Kasumi-1 (cell line): ENCODE measurements around the gene CPTP.

Experiments used
- DNase-seq, 2 experiments: peaks; one replicate each; lab custom pipeline; 2025; lab: John Stamatoyannopoulos, UW

The CPTP gene

DNA sequence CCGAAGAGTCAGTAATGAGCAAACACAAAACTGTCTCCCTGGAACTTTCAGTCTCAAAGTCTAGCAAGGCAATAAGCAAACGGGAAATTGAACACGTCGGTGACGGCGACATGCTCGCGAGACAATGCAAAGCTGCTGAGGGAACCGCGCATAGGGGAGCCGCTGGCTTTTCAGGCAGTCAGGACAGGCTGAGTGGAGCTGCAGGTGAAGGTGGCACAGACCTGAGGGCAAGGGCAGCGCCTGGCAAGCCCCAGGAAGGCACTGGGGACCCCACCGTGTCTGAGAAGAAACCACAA lies 5.0 kb upstream of the CPTP start:
- DNase-seq: no peak

DNA sequence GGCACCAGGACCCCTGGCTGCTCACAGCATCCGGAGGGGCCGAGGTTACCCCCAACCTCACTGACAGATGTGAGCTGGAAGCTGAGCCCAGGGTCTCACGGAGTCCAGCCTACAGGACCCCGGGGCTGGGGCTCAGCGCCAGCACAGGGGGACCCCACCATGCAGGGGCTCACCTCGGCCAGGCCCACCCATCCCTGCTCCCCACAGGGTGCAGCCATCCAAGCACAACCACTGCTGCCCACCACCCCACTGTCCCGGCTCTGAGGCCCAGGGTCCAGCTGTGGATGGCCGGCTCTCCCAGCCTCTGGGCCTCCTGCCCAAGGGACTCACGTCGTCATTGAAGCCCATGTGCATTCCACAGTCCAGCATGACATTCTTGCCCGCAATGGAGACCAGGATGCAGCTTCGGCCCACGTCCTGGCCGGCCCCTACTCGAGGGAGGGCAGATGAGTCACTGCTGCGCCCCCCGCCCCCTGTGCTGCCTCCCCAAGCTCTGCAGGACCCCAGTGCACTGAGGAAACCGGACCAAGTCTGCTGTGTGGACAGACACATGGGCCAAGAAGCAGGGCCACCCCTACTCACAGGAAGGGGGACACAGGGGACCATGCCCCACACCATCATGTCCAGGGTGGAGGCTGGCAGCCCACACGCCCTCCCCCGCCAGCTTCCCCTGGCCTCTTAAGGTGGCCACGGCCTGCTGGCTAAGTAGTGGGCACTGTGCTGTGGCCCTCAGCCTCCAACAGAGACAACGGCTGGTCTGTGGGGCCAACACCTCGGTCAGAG lies 3.7 kb upstream of the CPTP start:
- DNase-seq: no peak

DNA sequence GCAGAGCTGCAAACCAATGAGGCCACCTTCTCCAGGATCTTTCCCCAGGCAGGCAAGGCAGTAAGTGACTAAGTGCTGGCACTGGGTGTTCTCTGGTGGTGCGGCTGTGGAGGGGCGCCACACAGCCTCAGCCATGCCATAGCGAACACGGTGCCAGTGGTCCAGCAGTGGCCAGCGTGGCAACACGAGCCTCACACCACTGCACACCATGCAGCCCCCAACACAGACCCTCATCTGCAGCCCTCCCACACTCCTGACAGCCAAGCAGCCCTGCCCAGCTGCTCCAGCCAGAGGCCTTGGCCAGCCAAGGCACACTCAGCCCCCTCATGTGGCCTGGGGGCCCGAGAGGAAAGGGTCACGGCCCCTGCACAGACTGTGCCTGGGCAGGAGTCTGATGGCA lies 3.1 kb upstream of the CPTP start:
- DNase-seq: no peak

DNA sequence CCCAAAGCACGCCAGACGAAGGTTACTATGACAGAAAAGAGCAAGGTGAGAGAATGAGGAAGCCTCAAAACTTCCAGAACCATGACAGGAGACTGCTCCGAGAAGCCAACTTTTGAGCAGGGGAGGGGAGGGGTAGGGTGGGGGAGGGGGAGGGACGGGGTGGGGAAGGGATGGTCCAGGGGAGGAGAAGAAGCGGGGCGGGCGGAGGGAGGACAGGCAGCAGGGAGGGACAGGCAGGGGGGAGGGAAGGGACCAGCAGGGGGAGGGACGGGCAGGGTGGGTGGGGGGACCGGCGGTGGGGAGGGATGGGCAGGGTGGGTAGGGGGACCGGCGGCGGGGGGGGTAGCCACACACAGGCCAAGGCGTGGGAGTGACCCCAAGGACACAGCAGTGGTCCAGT lies 2.2 kb upstream of the CPTP start:
- DNase-seq: no peak

DNA sequence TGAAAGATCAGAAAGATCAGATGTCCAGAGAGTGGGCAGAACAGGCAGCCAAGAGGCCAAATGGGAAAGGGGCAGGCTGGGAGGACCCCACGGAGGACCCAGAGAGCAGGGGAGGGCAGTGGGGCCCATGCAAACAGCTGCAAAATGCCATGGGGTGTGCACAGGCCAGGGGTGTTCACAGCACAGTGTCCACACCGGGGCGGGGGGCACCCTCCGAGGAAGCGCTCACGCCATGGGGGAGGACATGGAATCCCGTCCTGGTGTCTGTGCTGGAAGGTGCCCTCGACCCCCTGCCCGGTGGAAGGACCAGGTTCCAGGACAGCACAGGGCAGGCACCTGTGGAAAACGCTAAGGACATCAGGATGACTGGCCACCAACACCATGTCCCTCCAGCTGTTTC lies 1.6 kb upstream of the CPTP start:
- no peak for DNase-seq

DNA sequence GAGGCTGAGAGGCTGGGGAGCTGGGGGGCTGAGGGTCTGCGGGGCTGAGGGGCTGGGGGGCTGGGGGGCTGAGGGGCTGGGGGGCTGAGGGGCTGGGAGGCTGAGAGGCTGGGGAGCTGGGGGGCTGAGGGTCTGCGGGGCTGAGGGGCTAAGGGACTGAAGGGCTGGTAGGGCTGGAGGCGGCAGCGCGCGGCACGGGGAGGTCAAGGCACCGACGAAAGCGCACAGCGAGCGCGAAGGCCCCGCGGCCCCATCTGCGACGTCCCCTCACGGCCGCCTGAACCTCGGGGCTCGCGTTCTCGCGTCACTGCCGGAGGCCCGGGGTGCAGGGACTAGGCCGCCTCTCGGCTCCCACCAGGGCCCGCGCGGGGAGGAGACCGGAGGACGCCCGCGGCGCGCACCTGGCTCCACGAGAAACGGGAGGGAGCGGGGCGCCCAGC lies 498 bp upstream of the CPTP start:
- DNase-seq: no peak

DNA sequence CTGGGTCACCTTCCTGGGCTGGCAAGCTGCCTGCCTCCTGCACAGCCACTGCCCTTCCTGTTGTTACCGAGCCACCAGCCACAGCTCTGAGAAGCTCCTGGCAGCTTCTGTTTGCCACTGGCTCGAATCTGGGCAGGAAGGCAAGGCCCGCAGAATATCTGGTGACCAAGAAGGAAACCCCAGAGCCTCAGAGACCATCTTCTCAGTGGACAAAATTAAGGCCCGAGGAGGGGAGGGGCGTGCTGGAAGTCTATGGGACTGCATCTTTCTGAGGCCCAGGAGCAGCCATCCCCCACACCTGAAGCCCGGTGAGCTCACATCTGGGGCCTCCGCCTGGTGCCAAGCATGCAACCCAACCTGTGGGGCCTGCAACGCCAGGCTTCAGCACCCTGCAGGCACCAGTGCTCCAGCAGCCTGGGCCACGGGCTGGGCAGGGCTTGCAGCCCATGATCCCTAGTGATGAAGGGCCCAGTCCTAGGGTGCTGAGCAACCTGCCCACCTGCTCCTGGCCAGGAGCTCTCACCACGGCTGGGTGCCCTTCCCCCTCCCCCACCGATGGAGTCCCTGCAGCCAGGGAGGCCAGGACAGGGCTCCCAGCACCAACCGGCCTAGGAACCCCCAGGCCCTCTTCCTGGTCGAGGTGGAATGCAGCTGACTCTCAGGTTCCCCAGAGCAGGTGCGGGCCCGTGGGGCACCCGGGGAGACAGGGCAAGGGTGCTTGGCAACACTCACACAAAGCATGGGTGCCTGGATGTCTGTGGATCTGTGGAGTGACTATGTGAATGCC lies 879 bp downstream of the CPTP start:
- DNase-seq: no peak

DNA sequence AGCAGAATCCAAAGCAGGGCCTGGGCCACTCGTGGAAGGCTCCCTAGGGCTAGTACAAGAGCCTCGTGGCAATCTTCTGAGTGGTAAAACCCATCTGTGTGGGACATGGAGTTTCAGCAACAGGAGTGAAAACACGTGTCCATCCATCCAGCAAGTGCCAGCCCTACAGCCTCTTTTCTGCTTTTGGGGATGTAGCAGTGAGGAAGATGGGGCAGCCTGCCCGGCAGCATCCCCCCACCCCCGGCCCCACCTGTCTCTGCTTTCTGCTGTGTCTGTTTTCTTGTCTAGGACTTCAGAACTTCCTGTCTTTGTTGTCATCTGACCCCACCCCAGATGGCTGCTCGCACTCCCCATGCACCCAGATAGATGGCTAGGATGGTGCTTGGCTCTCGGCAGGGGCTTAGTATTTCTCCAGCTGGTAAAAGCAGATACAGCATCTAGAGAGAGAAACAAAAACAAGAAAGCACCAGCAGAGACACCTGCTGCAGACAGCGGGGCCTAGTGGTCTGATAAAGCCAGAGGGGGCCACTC lies 1.5 kb downstream of the CPTP start:
- no peak for DNase-seq

DNA sequence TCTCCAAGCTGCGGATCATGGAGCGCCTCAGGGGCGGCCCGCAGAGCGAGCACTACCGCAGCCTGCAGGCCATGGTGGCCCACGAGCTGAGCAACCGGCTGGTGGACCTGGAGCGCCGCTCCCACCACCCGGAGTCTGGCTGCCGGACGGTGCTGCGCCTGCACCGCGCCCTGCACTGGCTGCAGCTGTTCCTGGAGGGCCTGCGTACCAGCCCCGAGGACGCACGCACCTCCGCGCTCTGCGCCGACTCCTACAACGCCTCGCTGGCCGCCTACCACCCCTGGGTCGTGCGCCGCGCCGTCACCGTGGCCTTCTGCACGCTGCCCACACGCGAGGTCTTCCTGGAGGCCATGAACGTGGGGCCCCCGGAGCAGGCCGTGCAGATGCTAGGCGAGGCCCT lies 2.7 kb downstream of the CPTP start:
- DNase-seq: no peak

DNA sequence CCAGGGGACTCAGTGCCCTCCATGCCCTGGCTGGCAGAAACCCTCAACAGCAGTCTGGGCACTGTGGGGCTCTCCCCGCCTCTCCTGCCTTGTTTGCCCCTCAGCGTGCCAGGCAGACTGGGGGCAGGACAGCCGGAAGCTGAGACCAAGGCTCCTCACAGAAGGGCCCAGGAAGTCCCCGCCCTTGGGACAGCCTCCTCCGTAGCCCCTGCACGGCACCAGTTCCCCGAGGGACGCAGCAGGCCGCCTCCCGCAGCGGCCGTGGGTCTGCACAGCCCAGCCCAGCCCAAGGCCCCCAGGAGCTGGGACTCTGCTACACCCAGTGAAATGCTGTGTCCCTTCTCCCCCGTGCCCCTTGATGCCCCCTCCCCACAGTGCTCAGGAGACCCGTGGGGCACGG lies 3.7 kb downstream of the CPTP start:
- DNase-seq: no peak

DNA sequence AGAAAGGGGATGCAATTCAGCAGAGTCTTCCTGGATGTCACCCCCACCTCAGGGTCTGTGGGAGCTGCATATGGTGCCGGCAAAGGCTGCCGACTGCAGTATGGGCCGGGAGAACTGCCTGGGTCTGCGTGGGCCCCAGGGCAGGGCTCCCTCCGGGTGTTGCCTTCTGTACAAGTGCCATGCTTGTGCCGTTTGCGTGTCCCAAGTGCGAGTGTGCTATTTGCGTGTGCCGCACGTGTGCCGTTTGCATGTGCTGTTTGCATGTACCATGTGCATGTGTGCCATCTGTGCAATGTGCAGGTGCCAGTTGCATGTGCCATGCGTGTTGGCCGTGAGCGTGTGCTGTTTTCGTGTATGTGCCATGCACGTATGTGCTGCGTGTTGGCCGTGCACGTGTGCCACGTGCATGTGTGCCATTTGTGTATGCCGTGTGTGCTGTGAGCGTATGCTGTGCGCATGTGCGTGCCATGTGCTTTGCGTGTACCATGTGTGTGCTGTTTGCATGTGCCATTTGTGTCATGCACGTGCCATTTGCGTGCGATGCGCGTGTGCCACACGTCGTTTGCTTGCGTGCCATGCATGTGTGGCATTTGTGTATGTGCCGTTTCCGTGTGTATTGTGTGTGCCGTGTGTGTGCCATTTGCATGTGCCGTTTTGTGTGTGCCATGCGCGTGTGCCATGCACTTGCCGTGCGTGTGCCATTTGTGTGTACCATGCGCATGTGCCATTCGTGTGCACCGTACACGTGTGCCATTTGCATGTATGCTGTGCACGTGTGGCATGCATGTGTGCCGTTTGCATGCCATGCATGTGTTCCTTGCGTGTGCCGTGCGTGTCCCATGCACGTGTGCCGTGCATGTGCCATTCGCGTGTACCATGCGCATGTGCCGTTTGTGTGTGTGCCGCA lies 5.0 kb downstream of the CPTP start:
- DNase-seq: no peak

DNA sequence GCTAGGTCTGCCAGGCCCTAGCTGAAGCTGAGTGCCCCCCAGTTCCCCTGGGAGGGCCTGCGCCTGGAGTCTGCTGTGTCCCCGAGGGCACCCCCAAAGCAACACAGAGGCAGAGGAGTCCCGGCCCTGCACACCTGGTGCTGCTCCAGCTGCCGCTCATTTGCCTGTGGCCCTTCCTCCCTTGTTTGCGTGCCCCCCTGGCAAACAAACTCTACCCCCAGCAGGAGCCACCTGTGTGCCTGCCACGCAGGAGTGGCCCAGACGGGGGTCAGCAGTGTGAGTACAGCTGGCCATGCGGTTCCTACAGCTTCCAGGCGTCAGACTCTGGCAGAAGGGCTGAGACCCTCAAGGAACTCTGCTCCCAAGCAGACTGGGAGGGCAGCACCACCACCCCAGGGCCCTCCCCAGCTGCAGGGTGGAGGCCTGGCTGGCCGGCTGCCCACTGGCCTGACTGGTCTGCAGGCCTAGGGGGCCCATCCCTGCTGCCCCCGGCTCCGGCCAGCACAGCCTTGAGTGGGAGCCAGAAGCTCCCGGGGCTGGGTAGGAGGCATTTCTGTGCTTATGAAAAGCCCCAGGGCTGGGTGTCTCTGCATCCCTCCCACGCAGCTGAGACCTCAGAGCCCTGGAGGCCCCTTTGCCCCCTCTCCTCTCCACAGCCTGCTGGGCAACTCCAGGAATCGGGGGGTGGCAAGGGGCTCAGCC lies 5.9 kb downstream of the CPTP start:
- no peak for DNase-seq

DNA sequence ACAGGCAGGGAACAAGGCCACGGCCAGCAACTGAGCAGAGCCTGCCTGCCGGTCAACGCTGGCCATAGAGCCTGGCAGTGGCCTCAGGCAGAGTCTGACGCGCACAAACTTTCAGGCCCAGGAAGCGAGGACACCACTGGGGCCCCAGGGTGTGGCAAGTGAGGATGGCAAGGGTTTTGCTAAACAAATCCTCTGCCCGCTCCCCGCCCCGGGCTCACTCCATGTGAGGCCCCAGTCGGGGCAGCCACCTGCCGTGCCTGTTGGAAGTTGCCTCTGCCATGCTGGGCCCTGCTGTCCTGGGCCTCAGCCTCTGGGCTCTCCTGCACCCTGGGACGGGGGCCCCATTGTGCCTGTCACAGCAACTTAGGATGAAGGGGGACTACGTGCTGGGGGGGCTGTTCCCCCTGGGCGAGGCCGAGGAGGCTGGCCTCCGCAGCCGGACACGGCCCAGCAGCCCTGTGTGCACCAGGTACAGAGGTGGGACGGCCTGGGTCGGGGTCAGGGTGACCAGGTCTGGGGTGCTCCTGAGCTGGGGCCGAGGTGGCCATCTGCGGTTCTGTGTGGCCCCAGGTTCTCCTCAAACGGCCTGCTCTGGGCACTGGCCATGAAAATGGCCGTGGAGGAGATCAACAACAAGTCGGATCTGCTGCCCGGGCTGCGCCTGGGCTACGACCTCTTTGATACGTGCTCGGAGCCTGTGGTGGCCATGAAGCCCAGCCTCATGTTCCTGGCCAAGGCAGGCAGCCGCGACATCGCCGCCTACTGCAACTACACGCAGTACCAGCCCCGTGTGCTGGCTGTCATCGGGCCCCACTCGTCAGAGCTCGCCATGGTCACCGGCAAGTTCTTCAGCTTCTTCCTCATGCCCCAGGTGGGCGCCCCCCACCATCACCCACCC lies 6.7 kb downstream of the CPTP start, which contains the start of gene TAS1R3:
Gene TAS1R3, plus strand, starts transcription at position 213 of the 898 bp plus-strand sequence. Its CDS starts 66 bp downstream, at position 279.
- no peak for DNase-seq

DNA sequence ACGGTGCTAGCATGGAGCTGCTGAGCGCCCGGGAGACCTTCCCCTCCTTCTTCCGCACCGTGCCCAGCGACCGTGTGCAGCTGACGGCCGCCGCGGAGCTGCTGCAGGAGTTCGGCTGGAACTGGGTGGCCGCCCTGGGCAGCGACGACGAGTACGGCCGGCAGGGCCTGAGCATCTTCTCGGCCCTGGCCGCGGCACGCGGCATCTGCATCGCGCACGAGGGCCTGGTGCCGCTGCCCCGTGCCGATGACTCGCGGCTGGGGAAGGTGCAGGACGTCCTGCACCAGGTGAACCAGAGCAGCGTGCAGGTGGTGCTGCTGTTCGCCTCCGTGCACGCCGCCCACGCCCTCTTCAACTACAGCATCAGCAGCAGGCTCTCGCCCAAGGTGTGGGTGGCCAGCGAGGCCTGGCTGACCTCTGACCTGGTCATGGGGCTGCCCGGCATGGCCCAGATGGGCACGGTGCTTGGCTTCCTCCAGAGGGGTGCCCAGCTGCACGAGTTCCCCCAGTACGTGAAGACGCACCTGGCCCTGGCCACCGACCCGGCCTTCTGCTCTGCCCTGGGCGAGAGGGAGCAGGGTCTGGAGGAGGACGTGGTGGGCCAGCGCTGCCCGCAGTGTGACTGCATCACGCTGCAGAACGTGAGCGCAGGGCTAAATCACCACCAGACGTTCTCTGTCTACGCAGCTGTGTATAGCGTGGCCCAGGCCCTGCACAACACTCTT lies 7.6 kb downstream of the CPTP start:
- no peak for DNase-seq

DNA sequence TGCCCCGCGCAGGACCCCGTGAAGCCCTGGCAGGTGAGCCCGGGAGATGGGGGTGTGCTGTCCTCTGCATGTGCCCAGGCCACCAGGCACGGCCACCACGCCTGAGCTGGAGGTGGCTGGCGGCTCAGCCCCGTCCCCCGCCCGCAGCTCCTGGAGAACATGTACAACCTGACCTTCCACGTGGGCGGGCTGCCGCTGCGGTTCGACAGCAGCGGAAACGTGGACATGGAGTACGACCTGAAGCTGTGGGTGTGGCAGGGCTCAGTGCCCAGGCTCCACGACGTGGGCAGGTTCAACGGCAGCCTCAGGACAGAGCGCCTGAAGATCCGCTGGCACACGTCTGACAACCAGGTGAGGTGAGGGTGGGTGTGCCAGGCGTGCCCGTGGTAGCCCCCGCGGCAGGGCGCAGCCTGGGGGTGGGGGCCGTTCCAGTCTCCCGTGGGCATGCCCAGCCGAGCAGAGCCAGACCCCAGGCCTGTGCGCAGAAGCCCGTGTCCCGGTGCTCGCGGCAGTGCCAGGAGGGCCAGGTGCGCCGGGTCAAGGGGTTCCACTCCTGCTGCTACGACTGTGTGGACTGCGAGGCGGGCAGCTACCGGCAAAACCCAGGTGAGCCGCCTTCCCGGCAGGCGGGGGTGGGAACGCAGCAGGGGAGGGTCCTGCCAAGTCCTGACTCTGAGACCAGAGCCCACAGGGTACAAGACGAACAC lies 8.3 kb downstream of the CPTP start:
- DNase-seq: no peak

DNA sequence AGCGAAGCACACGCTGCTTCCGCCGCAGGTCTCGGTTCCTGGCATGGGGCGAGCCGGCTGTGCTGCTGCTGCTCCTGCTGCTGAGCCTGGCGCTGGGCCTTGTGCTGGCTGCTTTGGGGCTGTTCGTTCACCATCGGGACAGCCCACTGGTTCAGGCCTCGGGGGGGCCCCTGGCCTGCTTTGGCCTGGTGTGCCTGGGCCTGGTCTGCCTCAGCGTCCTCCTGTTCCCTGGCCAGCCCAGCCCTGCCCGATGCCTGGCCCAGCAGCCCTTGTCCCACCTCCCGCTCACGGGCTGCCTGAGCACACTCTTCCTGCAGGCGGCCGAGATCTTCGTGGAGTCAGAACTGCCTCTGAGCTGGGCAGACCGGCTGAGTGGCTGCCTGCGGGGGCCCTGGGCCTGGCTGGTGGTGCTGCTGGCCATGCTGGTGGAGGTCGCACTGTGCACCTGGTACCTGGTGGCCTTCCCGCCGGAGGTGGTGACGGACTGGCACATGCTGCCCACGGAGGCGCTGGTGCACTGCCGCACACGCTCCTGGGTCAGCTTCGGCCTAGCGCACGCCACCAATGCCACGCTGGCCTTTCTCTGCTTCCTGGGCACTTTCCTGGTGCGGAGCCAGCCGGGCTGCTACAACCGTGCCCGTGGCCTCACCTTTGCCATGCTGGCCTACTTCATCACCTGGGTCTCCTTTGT lies 9.1 kb downstream of the CPTP start:
- no peak for DNase-seq

DNA sequence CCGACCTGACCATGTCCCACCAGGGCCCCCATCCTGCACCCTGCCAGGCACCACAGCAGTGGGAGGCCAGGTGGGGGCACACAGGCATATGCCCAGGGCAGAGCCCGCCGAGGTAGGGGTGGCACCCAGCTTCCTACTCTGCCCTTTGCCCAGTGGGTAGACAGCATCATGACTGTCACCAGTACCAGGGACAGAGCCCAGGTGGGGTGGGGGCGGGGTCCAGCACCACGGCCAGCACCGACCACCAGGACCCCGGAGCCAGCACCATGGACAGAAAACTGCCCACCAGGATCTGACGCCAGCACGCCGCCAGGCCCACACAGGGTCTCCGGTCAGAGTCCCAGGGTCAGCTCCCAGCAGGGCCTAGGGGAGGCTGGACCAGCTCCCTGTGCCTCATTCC lies 10.2 kb downstream of the CPTP start:
- DNase-seq: no peak

DNA sequence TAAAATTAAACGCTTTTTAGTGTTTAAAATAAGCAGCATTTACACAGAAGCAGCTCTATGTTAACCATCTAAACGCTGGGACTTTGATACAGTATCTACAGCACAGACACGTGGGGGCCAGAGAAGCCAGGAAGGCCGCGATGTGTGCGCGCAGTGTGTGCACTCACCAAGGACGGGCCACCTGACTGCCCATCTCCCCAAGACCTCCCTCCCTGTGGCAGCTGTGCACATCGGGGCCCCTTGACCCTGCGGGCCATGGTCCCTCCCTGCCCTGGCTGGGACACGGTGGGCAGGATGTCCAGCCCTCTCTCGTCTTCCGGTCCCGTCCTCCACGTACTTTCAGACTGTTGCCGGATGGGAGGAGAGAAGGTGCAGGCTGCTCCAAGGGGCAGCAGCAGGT lies 10.7 kb downstream of the CPTP start:
- no peak for DNase-seq

DNA sequence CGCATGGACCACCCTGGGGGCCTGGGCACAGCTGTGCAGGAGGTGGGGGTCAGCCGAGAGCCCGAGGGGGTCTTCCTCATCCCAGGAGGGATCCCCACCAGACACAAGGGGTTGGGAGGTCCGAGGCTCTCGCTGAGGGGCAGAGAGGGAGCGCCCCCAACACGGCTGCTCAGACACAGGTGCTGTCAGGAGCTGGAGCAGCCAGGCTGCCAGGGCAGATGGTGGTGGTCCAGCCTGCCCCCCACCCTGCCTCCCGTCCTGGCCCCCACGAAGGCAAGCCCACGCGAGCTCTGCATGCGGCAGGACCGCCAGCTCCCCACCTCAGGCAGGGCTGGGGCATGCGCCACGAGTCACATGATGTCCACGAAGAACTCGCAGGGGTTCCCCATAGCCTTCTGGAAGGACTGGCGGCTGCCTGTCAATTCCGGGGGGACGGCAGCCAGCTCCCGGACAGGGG lies 11.2 kb downstream of the CPTP start:
- no peak for DNase-seq
